GM23338 (cell line): Measurements from ENCODE around the gene ANKRD27. TPM values are rescaled to one million over a fixed set of nuclear protein-coding genes. Genes with fewer than 3 reads are reported as not detected.

Experiments used
- ATAC-seq: fragments of 200-7000 bp; cut with Tn5 transposase; 3 replicates; pipeline ENCODE4 v1.9.1; 2020
- DNase-seq: peaks from one replicate; pipeline ENCODE4 v3.0.0-alpha.2; 2015; ENCODE audit warnings: low spot score
- H2AFZ ChIP-seq: fragments of 200-600 bp; sonication (generic); 2 replicates; pipeline ENCODE4 v1.8.0; 2016; ENCODE audit warnings: antibody characterized with exemption, mild to moderate bottlenecking, moderate library complexity
- H3F3A ChIP-seq: fragments of 200-600 bp; sonication (generic); replicated peaks from 2 replicates; pipeline ENCODE4 v1.8.0; 2017; ENCODE audit warnings: antibody characterized with exemption, mixed run types, low read depth
- H3K27ac ChIP-seq: fragments of 200-600 bp; sonication (generic); 2 replicates; pipeline ENCODE4 v1.6.1; 2016; ENCODE audit warnings: low read depth
- H3K27me3 ChIP-seq: fragments of 200-600 bp; sonication (generic); 2 replicates; pipeline ENCODE4 v1.8.0; 2016; ENCODE audit warnings: mild to moderate bottlenecking, mixed run types, moderate library complexity; ENCODE audit not compliant: insufficient read depth
- H3K36me3 ChIP-seq: fragments of 200-600 bp; sonication (generic); 2 replicates; pipeline ENCODE4 v1.8.0; 2016; ENCODE audit warnings: mild to moderate bottlenecking; ENCODE audit not compliant: insufficient read depth
- H3K4me1 ChIP-seq: fragments of 200-600 bp; sonication (generic); 2 replicates; pipeline ENCODE4 v1.8.0; 2016; ENCODE audit warnings: mild to moderate bottlenecking, moderate library complexity; ENCODE audit not compliant: insufficient read depth
- H3K4me2 ChIP-seq: fragments of 200-600 bp; sonication (generic); 2 replicates; pipeline ENCODE4 v1.7.1; 2017; ENCODE audit warnings: mixed run types
- H3K4me3 ChIP-seq: fragments of 200-600 bp; sonication (generic); 2 replicates; pipeline ENCODE4 v1.6.1; 2016; ENCODE audit warnings: mixed run types
- H3K79me2 ChIP-seq: fragments of 200-600 bp; sonication (generic); replicated peaks from 2 replicates; pipeline ENCODE4 v1.8.0; 2017; ENCODE audit warnings: mild to moderate bottlenecking; ENCODE audit not compliant: insufficient read depth
- H3K9me2 ChIP-seq: fragments of 200-600 bp; sonication (generic); 2 replicates; pipeline ENCODE4 v1.8.0; 2017; ENCODE audit not compliant: insufficient read depth
- H4K20me1 ChIP-seq: fragments of 200-600 bp; sonication (generic); replicated peaks from 2 replicates; pipeline ENCODE4 v1.8.0; 2017; ENCODE audit warnings: mild to moderate bottlenecking; ENCODE audit not compliant: insufficient read depth
- H3K27ac Mint-ChIP-seq: 2 replicates; pipeline ENCODE4 v1.8.0; 2020; ENCODE audit warnings: inconsistent platforms, mild to moderate bottlenecking, moderate library complexity, mixed read lengths
- H3K27me3 Mint-ChIP-seq: 3 replicates; pipeline ENCODE4 v1.8.0; 2022; ENCODE audit warnings: low read depth, mild to moderate bottlenecking, moderate library complexity, mixed read lengths, inconsistent platforms; ENCODE audit not compliant: insufficient read depth, poor library complexity
- H3K36me3 Mint-ChIP-seq: 3 replicates; pipeline ENCODE4 v1.8.0; 2021; ENCODE audit warnings: low read depth, mild to moderate bottlenecking, inconsistent platforms, moderate library complexity, mixed read lengths
- H3K4me1 Mint-ChIP-seq: 3 replicates; pipeline ENCODE4 v1.8.0; 2020; ENCODE audit warnings: mild to moderate bottlenecking, inconsistent platforms, mixed read lengths
- H3K4me3 Mint-ChIP-seq: 3 replicates; pipeline ENCODE4 v1.8.0; 2021; ENCODE audit warnings: moderate library complexity, mild to moderate bottlenecking, inconsistent platforms, mixed read lengths
- H3K9me3 Mint-ChIP-seq: 3 replicates; pipeline ENCODE4 v1.8.0; 2020; ENCODE audit warnings: moderate library complexity, mild to moderate bottlenecking, inconsistent platforms, mixed read lengths
- ETS1 ChIP-seq: IDR thresholded peaks from 2 replicates; pipeline ENCODE4 v1.6.1; 2016; ENCODE audit warnings: antibody characterized with exemption
- EZH2 ChIP-seq: fragments of 200-600 bp; sonication (generic); IDR thresholded peaks from one replicate; pipeline ENCODE4 v1.8.0; 2017; ENCODE audit warnings: antibody characterized with exemption, mild to moderate bottlenecking, low read depth; ENCODE audit not compliant: unreplicated experiment
- EZH2phosphoT487 ChIP-seq: fragments of 200-600 bp; sonication (generic); IDR thresholded peaks from one replicate; pipeline ENCODE4 v1.8.1; 2018; ENCODE audit warnings: antibody characterized with exemption; ENCODE audit not compliant: unreplicated experiment
- JUNB ChIP-seq: IDR thresholded peaks from one replicate; pipeline ENCODE4 v1.6.1; 2016; ENCODE audit warnings: antibody characterized with exemption; ENCODE audit not compliant: unreplicated experiment
- NANOG ChIP-seq: IDR thresholded peaks from 2 replicates; pipeline ENCODE4 v1.6.1; 2016; ENCODE audit warnings: antibody characterized with exemption, borderline replicate concordance
- POLR2AphosphoS5 ChIP-seq: IDR thresholded peaks from 2 replicates; pipeline ENCODE4 v1.6.1; 2016; ENCODE audit warnings: antibody characterized with exemption, low read depth
- STAT1 ChIP-seq: IDR thresholded peaks from one replicate; pipeline ENCODE4 v1.6.1; 2016; ENCODE audit warnings: antibody characterized with exemption; ENCODE audit not compliant: unreplicated experiment
- ZNF114 ChIP-seq: fragments of 250-450 bp; sonication (Bioruptor Pico); IDR thresholded peaks from 2 replicates; pipeline ENCODE4 v1.5.0; 2020; ENCODE audit warnings: mild to moderate bottlenecking, moderate library complexity
- ZNF331 ChIP-seq: fragments of 250-450 bp; sonication (Bioruptor Pico); IDR thresholded peaks from 2 replicates; pipeline ENCODE4 v1.5.0; 2020; ENCODE audit warnings: low read depth, mild to moderate bottlenecking, moderate library complexity
- polyA plus RNA-seq: library from polyadenylated mRNA; unstranded; fragments of >200 nt; fragmentation: Nextera tagmentation; extraction: Ambion mirVana; gene quantifications from 2 replicates; pipeline ENCODE4 v1.2.1, GENCODE V29; 2016
- total RNA-seq: library from RNA; depleted of rRNA; stranded (reverse); fragments of >200 nt; shearing (Covaris generic); gene quantifications from 2 replicates; pipeline ENCODE4 v1.2.3, GENCODE V29; 2014
- TF ChIP-seq, protein P1 (sequence below): IDR thresholded peaks from one replicate; pipeline ENCODE4 v1.6.1; 2018; ENCODE audit warnings: antibody characterized with exemption; ENCODE audit not compliant: unreplicated experiment
- TF ChIP-seq, protein P2 (sequence below), 2 experiments: fragments of 200-600 bp in 1 of 2; sonication (generic) in 1 of 2; conservative IDR thresholded peaks; 2 replicates each; pipeline versions ENCODE4 v1.5.1 to v1.6.1; 2016 to 2017; ENCODE audit warnings: antibody characterized with exemption in 2 of 2, low read depth in 2 of 2, mild to moderate bottlenecking in 2 of 2, moderate library complexity in 1 of 2
- TF ChIP-seq, protein P3 (sequence below): fragments of 250-450 bp; sonication (Bioruptor Pico); IDR thresholded peaks from 2 replicates; pipeline ENCODE4 v1.5.0; 2020; ENCODE audit warnings: mild to moderate bottlenecking, moderate library complexity

Gene ANKRD27
- total and polyA plus RNA-seq, 2 experiments from 2014 or later: 16.7 to 48.7 TPM

DNA sequence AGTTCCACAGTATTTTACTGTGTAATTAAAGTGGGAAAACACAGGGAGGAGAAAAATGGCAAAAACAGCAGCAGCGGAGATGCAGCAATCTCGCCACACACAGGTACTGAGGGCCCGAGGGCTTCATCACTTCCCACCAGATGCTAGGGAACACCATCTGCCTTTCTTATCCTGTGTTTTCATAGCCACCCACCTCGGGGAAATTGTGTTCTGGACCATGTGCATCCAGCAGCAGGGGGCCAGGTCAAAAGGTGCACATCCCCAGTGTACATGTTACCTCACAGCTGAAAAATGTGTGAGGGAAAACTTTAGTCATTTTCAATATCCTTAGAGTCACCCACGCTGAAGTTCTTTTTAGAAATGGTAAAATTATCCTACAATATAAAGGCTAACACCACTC, 63.8 kb downstream of the ANKRD27 start:
- Mint-ChIP-seq H3K4me3 (no peak overlapping the region), H3K36me3 (peaks cover 61% of the 10 kb centered on the region), H3K4me1 (no peaks in the 10 kb centered on the region), H3K27me3 (peaks cover 3% of the 10 kb centered on the region), H3K27ac (no peak overlapping the region), H3K9me3 (peaks cover 3% of the 10 kb centered on the region; the same call in 1 of the 3 replicates)
- no peak overlapping the region for H2AFZ ChIP-seq
- TF ChIP-seq, protein P1, sequence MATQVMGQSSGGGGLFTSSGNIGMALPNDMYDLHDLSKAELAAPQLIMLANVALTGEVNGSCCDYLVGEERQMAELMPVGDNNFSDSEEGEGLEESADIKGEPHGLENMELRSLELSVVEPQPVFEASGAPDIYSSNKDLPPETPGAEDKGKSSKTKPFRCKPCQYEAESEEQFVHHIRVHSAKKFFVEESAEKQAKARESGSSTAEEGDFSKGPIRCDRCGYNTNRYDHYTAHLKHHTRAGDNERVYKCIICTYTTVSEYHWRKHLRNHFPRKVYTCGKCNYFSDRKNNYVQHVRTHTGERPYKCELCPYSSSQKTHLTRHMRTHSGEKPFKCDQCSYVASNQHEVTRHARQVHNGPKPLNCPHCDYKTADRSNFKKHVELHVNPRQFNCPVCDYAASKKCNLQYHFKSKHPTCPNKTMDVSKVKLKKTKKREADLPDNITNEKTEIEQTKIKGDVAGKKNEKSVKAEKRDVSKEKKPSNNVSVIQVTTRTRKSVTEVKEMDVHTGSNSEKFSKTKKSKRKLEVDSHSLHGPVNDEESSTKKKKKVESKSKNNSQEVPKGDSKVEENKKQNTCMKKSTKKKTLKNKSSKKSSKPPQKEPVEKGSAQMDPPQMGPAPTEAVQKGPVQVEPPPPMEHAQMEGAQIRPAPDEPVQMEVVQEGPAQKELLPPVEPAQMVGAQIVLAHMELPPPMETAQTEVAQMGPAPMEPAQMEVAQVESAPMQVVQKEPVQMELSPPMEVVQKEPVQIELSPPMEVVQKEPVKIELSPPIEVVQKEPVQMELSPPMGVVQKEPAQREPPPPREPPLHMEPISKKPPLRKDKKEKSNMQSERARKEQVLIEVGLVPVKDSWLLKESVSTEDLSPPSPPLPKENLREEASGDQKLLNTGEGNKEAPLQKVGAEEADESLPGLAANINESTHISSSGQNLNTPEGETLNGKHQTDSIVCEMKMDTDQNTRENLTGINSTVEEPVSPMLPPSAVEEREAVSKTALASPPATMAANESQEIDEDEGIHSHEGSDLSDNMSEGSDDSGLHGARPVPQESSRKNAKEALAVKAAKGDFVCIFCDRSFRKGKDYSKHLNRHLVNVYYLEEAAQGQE: no peak
- no peak for TF ChIP-seq ETS1
- no peak for TF ChIP-seq ZNF114 (CRISPR knock-in tag)
- TF ChIP-seq NANOG: no peak
- no peak for TF ChIP-seq ZNF331 (CRISPR knock-in tag)
- no peak for TF ChIP-seq EZH2phosphoT487
- no peak for TF ChIP-seq POLR2AphosphoS5
- TF ChIP-seq EZH2: no peak
- TF ChIP-seq, protein P2, sequence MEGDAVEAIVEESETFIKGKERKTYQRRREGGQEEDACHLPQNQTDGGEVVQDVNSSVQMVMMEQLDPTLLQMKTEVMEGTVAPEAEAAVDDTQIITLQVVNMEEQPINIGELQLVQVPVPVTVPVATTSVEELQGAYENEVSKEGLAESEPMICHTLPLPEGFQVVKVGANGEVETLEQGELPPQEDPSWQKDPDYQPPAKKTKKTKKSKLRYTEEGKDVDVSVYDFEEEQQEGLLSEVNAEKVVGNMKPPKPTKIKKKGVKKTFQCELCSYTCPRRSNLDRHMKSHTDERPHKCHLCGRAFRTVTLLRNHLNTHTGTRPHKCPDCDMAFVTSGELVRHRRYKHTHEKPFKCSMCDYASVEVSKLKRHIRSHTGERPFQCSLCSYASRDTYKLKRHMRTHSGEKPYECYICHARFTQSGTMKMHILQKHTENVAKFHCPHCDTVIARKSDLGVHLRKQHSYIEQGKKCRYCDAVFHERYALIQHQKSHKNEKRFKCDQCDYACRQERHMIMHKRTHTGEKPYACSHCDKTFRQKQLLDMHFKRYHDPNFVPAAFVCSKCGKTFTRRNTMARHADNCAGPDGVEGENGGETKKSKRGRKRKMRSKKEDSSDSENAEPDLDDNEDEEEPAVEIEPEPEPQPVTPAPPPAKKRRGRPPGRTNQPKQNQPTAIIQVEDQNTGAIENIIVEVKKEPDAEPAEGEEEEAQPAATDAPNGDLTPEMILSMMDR (conservative IDR thresholded peaks at IDR 0.05; ENCODE audit: low read depth in 2 of 2): no peak
- TF ChIP-seq, protein P3, sequence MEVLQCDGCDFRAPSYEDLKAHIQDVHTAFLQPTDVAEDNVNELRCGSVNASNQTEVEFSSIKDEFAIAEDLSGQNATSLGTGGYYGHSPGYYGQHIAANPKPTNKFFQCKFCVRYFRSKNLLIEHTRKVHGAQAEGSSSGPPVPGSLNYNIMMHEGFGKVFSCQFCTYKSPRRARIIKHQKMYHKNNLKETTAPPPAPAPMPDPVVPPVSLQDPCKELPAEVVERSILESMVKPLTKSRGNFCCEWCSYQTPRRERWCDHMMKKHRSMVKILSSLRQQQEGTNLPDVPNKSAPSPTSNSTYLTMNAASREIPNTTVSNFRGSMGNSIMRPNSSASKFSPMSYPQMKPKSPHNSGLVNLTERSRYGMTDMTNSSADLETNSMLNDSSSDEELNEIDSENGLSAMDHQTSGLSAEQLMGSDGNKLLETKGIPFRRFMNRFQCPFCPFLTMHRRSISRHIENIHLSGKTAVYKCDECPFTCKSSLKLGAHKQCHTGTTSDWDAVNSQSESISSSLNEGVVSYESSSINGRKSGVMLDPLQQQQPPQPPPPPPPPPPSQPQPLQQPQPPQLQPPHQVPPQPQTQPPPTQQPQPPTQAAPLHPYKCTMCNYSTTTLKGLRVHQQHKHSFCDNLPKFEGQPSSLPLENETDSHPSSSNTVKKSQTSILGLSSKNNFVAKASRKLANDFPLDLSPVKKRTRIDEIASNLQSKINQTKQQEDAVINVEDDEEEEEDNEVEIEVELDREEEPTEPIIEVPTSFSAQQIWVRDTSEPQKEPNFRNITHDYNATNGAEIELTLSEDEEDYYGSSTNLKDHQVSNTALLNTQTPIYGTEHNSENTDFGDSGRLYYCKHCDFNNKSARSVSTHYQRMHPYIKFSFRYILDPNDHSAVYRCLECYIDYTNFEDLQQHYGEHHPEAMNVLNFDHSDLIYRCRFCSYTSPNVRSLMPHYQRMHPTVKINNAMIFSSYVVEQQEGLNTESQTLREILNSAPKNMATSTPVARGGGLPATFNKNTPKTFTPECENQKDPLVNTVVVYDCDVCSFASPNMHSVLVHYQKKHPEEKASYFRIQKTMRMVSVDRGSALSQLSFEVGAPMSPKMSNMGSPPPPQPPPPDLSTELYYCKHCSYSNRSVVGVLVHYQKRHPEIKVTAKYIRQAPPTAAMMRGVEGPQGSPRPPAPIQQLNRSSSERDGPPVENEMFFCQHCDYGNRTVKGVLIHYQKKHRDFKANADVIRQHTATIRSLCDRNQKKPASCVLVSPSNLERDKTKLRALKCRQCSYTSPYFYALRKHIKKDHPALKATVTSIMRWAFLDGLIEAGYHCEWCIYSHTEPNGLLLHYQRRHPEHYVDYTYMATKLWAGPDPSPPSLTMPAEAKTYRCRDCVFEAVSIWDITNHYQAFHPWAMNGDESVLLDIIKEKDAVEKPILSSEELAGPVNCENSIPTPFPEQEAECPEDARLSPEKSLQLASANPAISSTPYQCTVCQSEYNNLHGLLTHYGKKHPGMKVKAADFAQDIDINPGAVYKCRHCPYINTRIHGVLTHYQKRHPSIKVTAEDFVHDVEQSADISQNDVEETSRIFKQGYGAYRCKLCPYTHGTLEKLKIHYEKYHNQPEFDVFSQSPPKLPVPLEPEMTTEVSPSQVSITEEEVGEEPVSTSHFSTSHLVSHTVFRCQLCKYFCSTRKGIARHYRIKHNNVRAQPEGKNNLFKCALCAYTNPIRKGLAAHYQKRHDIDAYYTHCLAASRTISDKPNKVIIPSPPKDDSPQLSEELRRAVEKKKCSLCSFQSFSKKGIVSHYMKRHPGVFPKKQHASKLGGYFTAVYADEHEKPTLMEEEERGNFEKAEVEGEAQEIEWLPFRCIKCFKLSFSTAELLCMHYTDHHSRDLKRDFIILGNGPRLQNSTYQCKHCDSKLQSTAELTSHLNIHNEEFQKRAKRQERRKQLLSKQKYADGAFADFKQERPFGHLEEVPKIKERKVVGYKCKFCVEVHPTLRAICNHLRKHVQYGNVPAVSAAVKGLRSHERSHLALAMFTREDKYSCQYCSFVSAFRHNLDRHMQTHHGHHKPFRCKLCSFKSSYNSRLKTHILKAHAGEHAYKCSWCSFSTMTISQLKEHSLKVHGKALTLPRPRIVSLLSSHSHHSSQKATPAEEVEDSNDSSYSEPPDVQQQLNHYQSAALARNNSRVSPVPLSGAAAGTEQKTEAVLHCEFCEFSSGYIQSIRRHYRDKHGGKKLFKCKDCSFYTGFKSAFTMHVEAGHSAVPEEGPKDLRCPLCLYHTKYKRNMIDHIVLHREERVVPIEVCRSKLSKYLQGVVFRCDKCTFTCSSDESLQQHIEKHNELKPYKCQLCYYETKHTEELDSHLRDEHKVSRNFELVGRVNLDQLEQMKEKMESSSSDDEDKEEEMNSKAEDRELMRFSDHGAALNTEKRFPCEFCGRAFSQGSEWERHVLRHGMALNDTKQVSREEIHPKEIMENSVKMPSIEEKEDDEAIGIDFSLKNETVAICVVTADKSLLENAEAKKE (CRISPR knock-in tag): no peak
- TF ChIP-seq JUNB: no peak
- TF ChIP-seq STAT1: no peak
- ATAC-seq (no peak), DNase-seq (no peak)
- peaks cover 6% of the 10 kb centered on the region for H3K36me3 ChIP-seq
- H3K4me1 ChIP-seq: no peaks in the 10 kb centered on the region
- H3K27me3 ChIP-seq: no peaks in the 10 kb centered on the region
- no peaks in the 10 kb centered on the region; the same call in 1 of the 2 replicates for H4K20me1 ChIP-seq
- H3K4me2 ChIP-seq: no peak overlapping the region
- H3K27ac ChIP-seq: no peak overlapping the region
- H3K4me3 ChIP-seq: no peak overlapping the region
- H3K79me2 ChIP-seq: no peaks in the 10 kb centered on the region
- no peaks in the 10 kb centered on the region for H3K9me2 ChIP-seq
- no peaks in the 10 kb centered on the region for H3F3A ChIP-seq
